Activated T-helper 1 cell treated with anti-CD3 and anti-CD28 coated beads, Interleukin-12 subunit alpha, Interleukin-12 subunit beta, Interleukin-2, Interleukin-4 antibody, amounts not matched to agents 30 ng/mL and 10 ng/mL and 1 ng/mL, durations not matched to agents 14 hours and 24 hours and 36 hours (primary cell): Measurements from ENCODE around the gene MAST2. TPM values are rescaled to one million over a fixed set of nuclear protein-coding genes. Genes with fewer than 3 reads are reported as not detected.

ENCODE experiments used
- DNase-seq: peaks from one replicate; pipeline ENCODE4 v3.0.0; 2021; ENCODE audit warnings: low spot score
- H3K27ac Mint-ChIP-seq: one replicate; pipeline ENCODE4 v1.8.0; 2021; ENCODE audit warnings: mild to moderate bottlenecking, mixed read lengths
- H3K27me3 Mint-ChIP-seq: one replicate; pipeline ENCODE4 v1.8.0; 2022; ENCODE audit warnings: mild to moderate bottlenecking, moderate library complexity, mixed read lengths; ENCODE audit not compliant: insufficient read depth
- H3K36me3 Mint-ChIP-seq: one replicate; pipeline ENCODE4 v1.8.0; 2021; ENCODE audit warnings: low read depth, mixed read lengths
- H3K4me1 Mint-ChIP-seq: one replicate; pipeline ENCODE4 v1.8.0; 2021; ENCODE audit warnings: low read depth, mixed read lengths
- H3K4me3 Mint-ChIP-seq: one replicate; pipeline ENCODE4 v1.8.0; 2021; ENCODE audit warnings: mild to moderate bottlenecking, moderate library complexity, mixed read lengths
- H3K9me3 Mint-ChIP-seq: one replicate; pipeline ENCODE4 v1.8.0; 2021; ENCODE audit warnings: mixed read lengths
- intact Hi-C: fragments of 100-400 bp; cut with micrococcal nuclease; formaldehyde crosslinking; loops from one replicate; pipeline ENCODE4 v1.15.1; 2024
- total RNA-seq: library from RNA; stranded (reverse); gene quantifications from 2 replicates; pipeline ENCODE4 v1.2.3, GENCODE V29; 2022

MAST2 gene
- total RNA-seq, 1 donor from 2014 or later = 32.0 TPM

- Mint-ChIP-seq H3K4me1 (no peaks in the 10 kb centered on the region), H3K9me3 (no peaks in the 10 kb centered on the region), H3K27me3 (no peaks in the 10 kb centered on the region), H3K27ac (no peak overlapping the region), H3K4me3 (no peak overlapping the region), H3K36me3 (peaks cover 8% of the 10 kb centered on the region)
- no peak for DNase-seq
- intact Hi-C loops = no loop called here
Observed at GRCh38 chr1:46020010-46020409, 216.6 kb downstream of the MAST2 start.

DNA sequence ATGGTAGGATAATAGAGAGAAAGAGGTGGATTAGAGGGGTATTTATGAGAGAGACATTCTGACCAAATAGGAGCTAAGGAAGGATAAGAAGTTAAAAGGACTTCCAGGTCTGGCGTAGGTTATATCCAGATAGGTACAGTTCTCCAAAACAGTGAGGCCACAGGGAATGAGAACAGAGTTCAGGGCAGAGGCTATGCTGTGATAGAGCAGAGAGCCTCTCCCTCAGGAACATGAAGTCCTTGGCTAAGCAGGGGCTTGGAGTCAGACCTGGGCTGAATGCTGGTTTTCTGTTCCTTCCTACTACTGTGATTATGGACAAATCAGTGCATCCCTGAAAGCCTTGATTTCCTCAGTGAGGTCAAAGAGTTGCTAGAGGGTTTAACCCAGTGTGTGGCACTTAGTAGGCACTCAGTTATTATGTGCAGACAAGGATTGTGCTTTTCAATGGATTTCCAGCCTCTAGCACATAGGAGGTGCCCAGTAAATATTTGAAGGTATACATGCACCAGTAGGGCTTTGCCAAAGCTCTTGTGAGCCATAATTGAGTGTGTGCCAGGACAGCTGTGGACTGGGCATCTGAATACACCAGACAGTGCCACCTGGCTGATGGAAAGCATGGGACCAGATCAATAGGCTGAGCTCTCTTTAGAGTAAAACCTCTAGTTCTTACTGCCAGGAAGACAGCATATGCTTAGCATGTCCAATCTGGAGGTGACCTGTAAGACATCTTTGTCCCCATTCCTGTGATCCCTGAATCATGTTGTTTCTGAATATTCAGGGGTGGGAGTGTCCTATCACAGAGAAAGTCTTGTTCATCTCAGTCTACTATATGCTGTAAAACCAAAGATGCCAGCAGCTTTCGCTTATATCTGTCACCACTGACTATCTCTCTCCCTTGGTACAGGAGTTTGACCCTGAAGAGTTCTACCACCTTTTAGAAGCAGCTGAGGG lies 217.9 kb downstream of the MAST2 start:
- intact Hi-C loops = no loop called here
- no peaks in the 10 kb centered on the region for H3K4me1 Mint-ChIP-seq
- no peak for DNase-seq
- H3K36me3 Mint-ChIP-seq = peaks cover 11% of the 10 kb centered on the region
- no peak overlapping the region for H3K4me3 Mint-ChIP-seq
- no peaks in the 10 kb centered on the region for H3K27me3 Mint-ChIP-seq
- H3K9me3 Mint-ChIP-seq = no peaks in the 10 kb centered on the region
- no peak overlapping the region for H3K27ac Mint-ChIP-seq

DNA sequence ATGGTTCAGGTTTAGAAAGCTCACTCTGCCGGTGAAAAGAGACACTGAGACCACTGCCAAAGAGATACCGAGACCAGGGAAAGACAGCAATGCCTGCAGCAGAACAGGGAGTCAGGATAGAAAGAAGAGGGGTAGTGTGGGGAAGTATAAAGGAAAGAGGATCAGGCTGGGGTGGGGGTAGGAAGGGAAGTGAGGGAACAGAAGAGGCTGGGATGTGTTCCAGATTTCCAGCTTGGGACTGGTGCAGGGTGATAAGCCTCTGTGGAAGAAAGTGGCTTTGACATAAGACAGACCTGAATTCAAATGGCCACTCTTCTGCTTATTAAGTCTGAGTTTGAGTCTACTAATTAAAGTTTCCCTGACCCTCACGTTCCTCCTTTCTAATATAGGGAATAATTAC lies 223.1 kb downstream of the MAST2 start:
- no peak for DNase-seq
- H3K27me3 Mint-ChIP-seq = no peaks in the 10 kb centered on the region
- peaks cover 12% of the 10 kb centered on the region for H3K36me3 Mint-ChIP-seq
- H3K4me1 Mint-ChIP-seq = no peaks in the 10 kb centered on the region
- H3K4me3 Mint-ChIP-seq = no peak overlapping the region
- intact Hi-C loops = no loop called here
- H3K27ac Mint-ChIP-seq = no peak overlapping the region
- H3K9me3 Mint-ChIP-seq = no peaks in the 10 kb centered on the region

GRCh38 chr1:46027788-46028573 lies 224.6 kb downstream of the MAST2 start:
- no peaks in the 10 kb centered on the region for H3K9me3 Mint-ChIP-seq

GRCh38 chr1:46030074-46030870 lies 226.9 kb downstream of the MAST2 start:
- Mint-ChIP-seq H3K4me3 (no peak overlapping the region), H3K9me3 (no peaks in the 10 kb centered on the region), H3K27me3 (no peaks in the 10 kb centered on the region), H3K4me1 (no peaks in the 10 kb centered on the region), H3K27ac (no peak overlapping the region), H3K36me3 (peaks cover 4% of the 10 kb centered on the region)
- no peak for DNase-seq
- intact Hi-C loops = no loop called here

More at GRCh38 chr1:46027788-46028573, 224.6 kb downstream of the MAST2 start:
- no peaks in the 10 kb centered on the region for H3K4me1 Mint-ChIP-seq
- H3K4me3 Mint-ChIP-seq = no peak overlapping the region
- no peak for DNase-seq
- no peak overlapping the region for H3K27ac Mint-ChIP-seq
- no peaks in the 10 kb centered on the region for H3K27me3 Mint-ChIP-seq
- intact Hi-C loops = no loop called here
- peaks cover 9% of the 10 kb centered on the region for H3K36me3 Mint-ChIP-seq

DNA sequence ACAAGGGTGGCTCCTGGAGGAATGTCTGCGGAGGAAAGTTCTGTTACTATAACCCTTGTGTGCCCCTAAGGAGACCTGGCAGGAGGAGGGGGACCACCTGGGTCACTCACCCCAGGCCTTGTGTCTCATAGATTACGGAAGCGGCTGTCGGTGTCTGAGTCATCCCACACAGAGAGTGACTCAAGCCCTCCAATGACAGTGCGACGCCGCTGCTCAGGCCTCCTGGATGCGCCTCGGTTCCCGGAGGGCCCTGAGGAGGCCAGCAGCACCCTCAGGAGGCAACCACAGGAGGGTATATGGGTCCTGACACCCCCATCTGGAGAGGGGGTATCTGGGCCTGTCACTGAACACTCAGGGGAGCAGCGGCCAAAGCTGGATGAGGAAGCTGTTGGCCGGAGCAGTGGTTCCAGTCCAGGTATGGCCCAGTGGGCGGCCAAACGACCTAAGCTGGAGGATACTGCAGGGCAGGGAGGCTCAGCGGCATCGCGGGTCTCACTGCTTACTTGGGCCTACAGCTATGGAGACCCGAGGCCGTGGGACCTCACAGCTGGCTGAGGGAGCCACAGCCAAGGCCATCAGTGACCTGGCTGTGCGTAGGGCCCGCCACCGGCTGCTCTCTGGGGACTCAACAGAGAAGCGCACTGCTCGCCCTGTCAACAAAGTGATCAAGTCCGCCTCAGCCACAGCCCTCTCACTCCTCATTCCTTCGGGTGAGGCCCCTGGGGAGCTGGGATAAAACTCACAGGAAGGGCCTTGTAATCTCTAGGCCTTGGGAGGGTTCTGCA lies 227.7 kb downstream of the MAST2 start:
- peaks cover 4% of the 10 kb centered on the region for H3K36me3 Mint-ChIP-seq
- no peak overlapping the region for H3K4me3 Mint-ChIP-seq
- H3K27ac Mint-ChIP-seq = no peak overlapping the region
- H3K27me3 Mint-ChIP-seq = no peaks in the 10 kb centered on the region
- H3K9me3 Mint-ChIP-seq = no peaks in the 10 kb centered on the region
- no peak for DNase-seq
- intact Hi-C loops = no loop called here
- H3K4me1 Mint-ChIP-seq = no peaks in the 10 kb centered on the region

DNA sequence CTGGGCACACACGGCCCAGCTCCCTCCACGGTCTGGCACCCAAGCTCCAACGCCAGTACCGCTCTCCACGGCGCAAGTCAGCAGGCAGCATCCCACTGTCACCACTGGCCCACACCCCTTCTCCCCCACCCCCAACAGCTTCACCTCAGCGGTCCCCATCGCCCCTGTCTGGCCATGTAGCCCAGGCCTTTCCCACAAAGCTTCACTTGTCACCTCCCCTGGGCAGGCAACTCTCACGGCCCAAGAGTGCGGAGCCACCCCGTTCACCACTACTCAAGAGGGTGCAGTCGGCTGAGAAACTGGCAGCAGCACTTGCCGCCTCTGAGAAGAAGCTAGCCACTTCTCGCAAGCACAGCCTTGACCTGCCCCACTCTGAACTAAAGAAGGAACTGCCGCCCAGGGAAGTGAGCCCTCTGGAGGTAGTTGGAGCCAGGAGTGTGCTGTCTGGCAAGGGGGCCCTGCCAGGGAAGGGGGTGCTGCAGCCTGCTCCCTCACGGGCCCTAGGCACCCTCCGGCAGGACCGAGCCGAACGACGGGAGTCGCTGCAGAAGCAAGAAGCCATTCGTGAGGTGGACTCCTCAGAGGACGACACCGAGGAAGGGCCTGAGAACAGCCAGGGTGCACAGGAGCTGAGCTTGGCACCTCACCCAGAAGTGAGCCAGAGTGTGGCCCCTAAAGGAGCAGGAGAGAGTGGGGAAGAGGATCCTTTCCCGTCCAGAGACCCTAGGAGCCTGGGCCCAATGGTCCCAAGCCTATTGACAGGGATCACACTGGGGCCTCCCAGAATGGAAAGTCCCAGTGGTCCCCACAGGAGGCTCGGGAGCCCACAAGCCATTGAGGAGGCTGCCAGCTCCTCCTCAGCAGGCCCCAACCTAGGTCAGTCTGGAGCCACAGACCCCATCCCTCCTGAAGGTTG lies 231.4 kb downstream of the MAST2 start:
- no peak for DNase-seq
- Mint-ChIP-seq H3K4me3 (no peak overlapping the region), H3K27me3 (no peaks in the 10 kb centered on the region), H3K36me3 (no peaks in the 10 kb centered on the region), H3K4me1 (no peaks in the 10 kb centered on the region), H3K9me3 (no peaks in the 10 kb centered on the region), H3K27ac (no peak overlapping the region)
- intact Hi-C loops = no loop called here

GRCh38 chr1:46036894-46037839 lies 233.8 kb downstream of the MAST2 start:
- H3K9me3 Mint-ChIP-seq = no peaks in the 10 kb centered on the region
- no peaks in the 10 kb centered on the region for H3K4me1 Mint-ChIP-seq
- H3K27me3 Mint-ChIP-seq = no peaks in the 10 kb centered on the region
- intact Hi-C loops = loop anchor here (1.0 kb wide), 2 partner anchors 142 to 186 kb away; no protein-coding TSS in a partner anchor
- DNase-seq = peak; percentile 62
- H3K27ac Mint-ChIP-seq = no peak overlapping the region
- H3K36me3 Mint-ChIP-seq = no peaks in the 10 kb centered on the region
- H3K4me3 Mint-ChIP-seq = no peak overlapping the region

- H3K9me3 Mint-ChIP-seq = no peaks in the 10 kb centered on the region
- DNase-seq = no peak
- no peak overlapping the region for H3K4me3 Mint-ChIP-seq
- no peaks in the 10 kb centered on the region for H3K36me3 Mint-ChIP-seq
- intact Hi-C loops = no loop called here
- no peaks in the 10 kb centered on the region for H3K27me3 Mint-ChIP-seq
- no peaks in the 10 kb centered on the region for H3K4me1 Mint-ChIP-seq
- H3K27ac Mint-ChIP-seq = no peak overlapping the region
Observed at GRCh38 chr1:46039571-46040052, 236.2 kb downstream of the MAST2 start.

- intact Hi-C loops = no loop called here
- Mint-ChIP-seq H3K27me3 (no peaks in the 10 kb centered on the region), H3K9me3 (no peaks in the 10 kb centered on the region), H3K4me1 (no peaks in the 10 kb centered on the region), H3K36me3 (no peaks in the 10 kb centered on the region), H3K27ac (no peak overlapping the region), H3K4me3 (no peak overlapping the region)
- no peak for DNase-seq
Observed at GRCh38 chr1:46041551-46041950, 238.1 kb downstream of the MAST2 start.
